SK-N-MC (cell line): Measurements from ENCODE around the gene GARIN5A.

Source experiments
- EZH2 ChIP-seq: fragments of 200-600 bp; sonication (generic); IDR thresholded peaks from one replicate; pipeline ENCODE4 v1.6.1; 2017; ENCODE audit warnings: antibody characterized with exemption
- FOXP2 ChIP-seq: optimal IDR thresholded peaks from 2 replicates; pipeline ENCODE3; 2011; ENCODE audit warnings: mild to moderate bottlenecking, moderate library complexity; ENCODE audit not compliant: insufficient read depth; ENCODE audit errors: extremely low read length, control extremely low read depth
- POLR2AphosphoS5 ChIP-seq: IDR thresholded peaks from 2 replicates; pipeline ENCODE4 v1.6.1; 2012; ENCODE audit warnings: mild to moderate bottlenecking, low read depth, low read length, borderline replicate concordance

DNA sequence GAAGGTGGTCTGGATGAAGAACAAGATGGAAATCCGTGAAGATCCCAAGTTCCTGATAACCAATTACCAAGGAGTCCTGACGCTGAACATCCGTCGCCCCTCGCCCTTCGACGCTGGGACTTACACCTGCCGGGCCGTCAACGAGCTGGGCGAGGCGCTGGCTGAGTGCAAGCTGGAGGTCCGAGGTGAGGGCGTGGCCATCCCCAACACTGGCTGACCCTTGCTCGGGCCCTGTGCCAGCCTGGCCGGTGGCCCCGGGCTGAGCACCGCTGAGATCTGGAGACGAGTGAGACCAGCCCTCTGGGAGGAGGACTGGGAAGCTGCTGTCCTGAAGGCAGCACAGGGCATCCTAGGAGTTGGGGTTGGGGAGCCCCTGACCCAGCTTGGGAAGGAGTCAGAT, 12.3 kb downstream of the GARIN5A start:
- no peak for TF ChIP-seq POLR2AphosphoS5
- no peak for TF ChIP-seq EZH2
- no peak for TF ChIP-seq FOXP2
